ENCODE measurements around the gene PRKAR2B. TPM values are rescaled to one million over a fixed set of nuclear protein-coding genes. Genes with fewer than 3 reads are reported as not detected.

Gene PRKAR2B
- total and polyA plus RNA-seq, 4 donors: 0.88 to 41.8 (median 1.6) TPM

DNA sequence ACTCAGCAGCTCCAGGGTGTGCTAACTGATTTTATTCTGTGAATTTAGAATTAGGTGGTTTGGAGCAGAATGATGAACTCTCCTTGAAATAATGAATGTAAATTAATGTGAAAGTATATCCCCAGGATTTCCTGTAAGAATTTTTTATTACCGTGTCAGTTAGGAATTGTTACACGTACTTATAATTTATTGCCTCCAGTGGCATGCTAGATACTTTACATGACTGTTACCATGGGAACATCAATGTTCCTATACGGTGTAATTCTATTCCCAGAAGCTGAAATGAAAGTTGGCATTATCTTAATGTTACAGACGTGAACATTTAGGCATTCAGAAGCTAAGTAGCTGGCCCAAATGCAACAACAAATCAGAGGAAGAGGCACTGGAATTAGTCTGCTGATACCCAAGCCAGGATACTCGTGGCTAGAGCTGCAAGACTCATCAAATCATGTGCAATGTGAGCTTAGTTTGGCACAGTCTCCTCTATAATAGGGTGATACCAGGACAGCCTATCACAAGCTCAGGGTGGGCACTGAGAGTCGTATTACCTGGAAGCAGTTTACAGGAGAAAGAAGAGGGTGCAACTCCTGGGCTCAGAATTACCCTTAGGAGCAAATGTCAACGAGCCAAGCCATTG, 30.0 kb upstream of the PRKAR2B start:
- H3K27ac ChIP-seq (ENCODE audit: low read depth in 1 of 2, low read length in 2 of 2): no peak overlapping the region
- no peak overlapping the region for H3K9ac ChIP-seq (ENCODE audit: low read depth in 1 of 2, low read length in 2 of 2)
- 59% methylated on average over 7 of the region's 7 CpGs for WGBS
- no peaks in the 10 kb centered on the region for H3K4me1 ChIP-seq (ENCODE audit: control insufficient read depth in 4 of 4, insufficient read depth in 4 of 4, low read length in 3 of 4)
- H3K36me3 ChIP-seq (ENCODE audit: control insufficient read depth in 4 of 4, insufficient read depth in 3 of 4, low read depth in 1 of 4, low read length in 3 of 4): no peaks in the 10 kb centered on the region
- no peaks in the 10 kb centered on the region for H3K9me3 ChIP-seq (ENCODE audit: control insufficient read depth in 4 of 4, low read length in 3 of 4)
- H3K4me3 ChIP-seq (ENCODE audit: low read depth in 1 of 3, low read length in 3 of 3): no peak overlapping the region
- no peak for DNase-seq (ENCODE audit: low spot score)
- TF ChIP-seq CTCF (IDR thresholded peaks at IDR 0.05; ENCODE audit: low read depth, low read length, missing input control) (no peak), HNF4A (conservative IDR thresholded peaks at IDR 0.05) (no peak), EGR1 (IDR thresholded peaks at IDR 0.05; ENCODE audit: low read depth in 2 of 2) (no peak), SP1 (IDR thresholded peaks at IDR 0.05) (no peak), JUND (IDR thresholded peaks at IDR 0.05) (no peak), HNF4G (IDR thresholded peaks at IDR 0.05) (no peak), ATF3 (IDR thresholded peaks at IDR 0.05) (no peak), RAD21 (IDR thresholded peaks at IDR 0.05) (no peak), RXRA (IDR thresholded peaks at IDR 0.05) (no peak), TAF1 (conservative IDR thresholded peaks at IDR 0.05) (no peak), NR2F2 (IDR thresholded peaks at IDR 0.05) (no peak), GABPA (IDR thresholded peaks at IDR 0.05 in 1 of 2, conservative IDR thresholded peaks at IDR 0.05 in 1 of 2) (no peak), REST (IDR thresholded peaks at IDR 0.05) (no peak), FOXA1 (IDR thresholded peaks at IDR 0.05) (no peak)
- TF ChIP-seq, protein P1, sequence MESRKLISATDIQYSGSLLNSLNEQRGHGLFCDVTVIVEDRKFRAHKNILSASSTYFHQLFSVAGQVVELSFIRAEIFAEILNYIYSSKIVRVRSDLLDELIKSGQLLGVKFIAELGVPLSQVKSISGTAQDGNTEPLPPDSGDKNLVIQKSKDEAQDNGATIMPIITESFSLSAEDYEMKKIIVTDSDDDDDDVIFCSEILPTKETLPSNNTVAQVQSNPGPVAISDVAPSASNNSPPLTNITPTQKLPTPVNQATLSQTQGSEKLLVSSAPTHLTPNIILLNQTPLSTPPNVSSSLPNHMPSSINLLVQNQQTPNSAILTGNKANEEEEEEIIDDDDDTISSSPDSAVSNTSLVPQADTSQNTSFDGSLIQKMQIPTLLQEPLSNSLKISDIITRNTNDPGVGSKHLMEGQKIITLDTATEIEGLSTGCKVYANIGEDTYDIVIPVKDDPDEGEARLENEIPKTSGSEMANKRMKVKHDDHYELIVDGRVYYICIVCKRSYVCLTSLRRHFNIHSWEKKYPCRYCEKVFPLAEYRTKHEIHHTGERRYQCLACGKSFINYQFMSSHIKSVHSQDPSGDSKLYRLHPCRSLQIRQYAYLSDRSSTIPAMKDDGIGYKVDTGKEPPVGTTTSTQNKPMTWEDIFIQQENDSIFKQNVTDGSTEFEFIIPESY (IDR thresholded peaks at IDR 0.05): no peak
- TF ChIP-seq, protein P2, sequence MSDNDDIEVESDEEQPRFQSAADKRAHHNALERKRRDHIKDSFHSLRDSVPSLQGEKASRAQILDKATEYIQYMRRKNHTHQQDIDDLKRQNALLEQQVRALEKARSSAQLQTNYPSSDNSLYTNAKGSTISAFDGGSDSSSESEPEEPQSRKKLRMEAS (IDR thresholded peaks at IDR 0.05): no peak
- H3K27me3 ChIP-seq (ENCODE audit: control insufficient read depth in 4 of 4, insufficient read depth in 4 of 4, low read length in 3 of 4): peaks cover 0 to 2% (median 0%) of the 10 kb centered on the region in 4 donors
